NCI-H187 treated with DMSO at 0.1 percent for 48 hours (cell line): ENCODE measurements around the gene KCNJ1.

ENCODE experiments used
- DNase-seq: peaks from one replicate; lab custom pipeline; 2025; lab: John Stamatoyannopoulos, UW

The KCNJ1 gene

DNA sequence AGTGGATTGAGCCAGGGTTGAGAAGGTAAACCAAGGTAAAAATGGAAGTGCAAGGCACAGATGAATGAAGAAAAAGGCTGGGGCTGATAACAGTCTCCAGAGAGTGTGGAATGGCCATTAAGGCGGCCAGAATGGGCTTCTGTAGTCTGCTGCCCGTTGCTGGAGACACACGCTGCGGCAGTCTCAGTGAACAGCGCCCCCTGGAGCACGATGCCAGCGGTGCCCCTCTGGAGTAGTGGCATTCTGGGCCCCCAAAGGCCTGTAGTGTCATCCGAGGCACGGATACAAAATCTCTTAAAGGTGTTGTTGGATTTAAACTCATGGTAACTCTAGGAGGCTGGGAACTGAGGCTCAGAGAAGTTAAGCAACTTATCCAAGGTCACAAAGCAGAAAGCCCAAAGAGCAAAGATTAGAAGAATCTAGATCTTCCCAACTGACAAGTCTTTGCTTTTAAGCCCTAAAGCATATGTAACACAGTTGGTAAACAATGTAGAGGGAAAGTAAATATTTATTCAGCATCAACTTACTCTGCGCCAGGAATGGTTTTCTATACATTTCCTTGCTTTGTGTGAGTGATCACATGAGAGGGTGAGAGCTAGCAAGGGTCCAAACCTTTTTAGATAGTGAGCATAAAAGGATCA lies 18.2 kb downstream of the KCNJ1 start:
- no peak for DNase-seq

DNA sequence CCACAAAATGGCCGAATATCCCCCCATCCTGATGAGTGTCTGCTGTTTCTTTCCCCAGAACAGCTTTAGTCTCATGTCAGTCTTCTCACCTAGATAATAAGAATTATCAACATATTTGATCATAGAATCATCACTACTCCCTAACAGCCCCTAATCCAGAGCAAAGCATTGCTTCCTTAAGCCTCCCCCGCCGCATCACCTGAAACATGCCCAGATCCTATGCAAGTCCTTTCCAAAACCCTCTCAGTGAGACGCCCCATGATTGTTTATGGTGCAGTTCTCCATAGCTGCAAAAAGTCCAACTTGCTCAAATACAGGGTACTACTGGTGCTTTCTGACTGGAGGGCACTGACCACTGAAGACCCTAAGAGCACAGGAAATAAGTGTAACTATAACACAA lies 20.1 kb downstream of the KCNJ1 start:
- DNase-seq = no peak

DNA sequence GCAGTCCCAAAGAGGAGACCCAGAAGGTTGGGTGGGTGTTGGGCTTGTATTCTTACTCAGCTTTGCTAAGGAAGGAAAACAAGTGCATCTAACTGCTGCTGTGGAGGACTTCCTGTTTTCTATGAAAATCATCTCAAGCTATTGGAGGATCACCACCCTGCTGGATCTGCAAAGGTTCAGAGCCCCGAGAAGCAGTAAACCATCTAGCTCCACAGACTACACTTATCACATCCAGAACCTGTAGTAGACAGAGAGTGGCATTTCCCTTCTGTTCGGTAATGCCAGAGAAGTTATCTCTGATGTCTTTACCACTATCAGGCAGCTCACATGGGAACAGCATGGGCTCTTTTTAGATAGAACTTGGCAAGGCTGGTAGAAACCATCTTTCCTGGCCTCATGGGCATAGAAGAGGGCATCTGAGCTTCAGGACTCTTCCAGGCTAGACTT lies 21.7 kb downstream of the KCNJ1 start:
- no peak for DNase-seq

DNA sequence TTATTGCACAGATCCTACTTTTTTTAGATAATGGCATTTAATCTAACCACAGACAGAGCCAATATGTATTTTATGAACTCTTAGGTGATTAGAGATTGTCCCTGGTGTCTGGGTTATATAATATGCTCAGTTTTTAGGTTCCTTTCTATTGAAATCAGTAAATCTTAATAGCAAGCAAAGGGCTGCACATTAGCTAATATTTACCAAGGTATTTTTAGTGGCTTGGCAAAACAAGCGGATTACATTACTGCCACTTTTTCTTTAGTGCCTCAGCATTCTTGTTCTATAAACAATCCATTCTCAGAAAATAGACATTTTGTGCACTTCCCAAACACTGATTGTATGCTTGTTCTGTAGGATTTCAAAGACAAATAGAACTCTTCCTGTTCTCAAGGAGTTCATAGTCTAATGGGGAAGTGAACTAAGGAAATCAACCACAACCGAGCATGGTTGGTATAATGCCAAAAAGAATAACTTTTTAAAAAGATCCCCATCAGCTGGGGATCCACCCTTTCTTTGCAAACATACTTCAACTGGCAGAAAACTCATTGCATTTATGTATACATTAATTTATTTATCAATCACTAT lies 23.8 kb downstream of the KCNJ1 start:
- DNase-seq = no peak

DNA sequence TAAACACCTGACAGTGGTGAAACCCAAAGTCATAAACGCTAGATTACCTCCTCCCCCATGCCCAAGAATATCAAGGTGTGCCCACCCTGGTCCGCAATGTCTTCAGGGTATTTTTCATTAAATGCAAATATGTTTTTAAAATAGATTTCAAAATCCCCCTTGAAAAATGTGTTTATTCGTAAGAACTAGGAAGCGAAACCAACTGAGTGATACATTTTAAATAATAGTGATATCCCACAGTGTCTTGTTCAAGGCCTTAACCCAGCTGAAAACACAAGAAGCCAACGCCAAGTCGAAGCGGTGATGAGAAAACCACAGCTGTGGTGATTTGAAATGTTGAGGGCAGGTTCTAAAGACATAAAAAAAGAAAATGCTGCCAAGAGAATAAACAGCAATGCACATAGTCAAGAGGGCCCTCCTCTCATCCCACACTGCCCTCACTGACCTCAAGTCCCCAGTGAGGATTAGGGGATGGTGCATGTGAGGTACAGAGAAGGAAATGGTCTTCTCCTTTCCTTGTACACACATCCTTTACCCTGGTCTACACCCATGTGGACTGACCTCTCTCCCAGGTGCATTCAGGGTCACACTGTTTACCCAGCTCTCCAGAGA lies 25.5 kb downstream of the KCNJ1 start:
- no peak for DNase-seq

DNA sequence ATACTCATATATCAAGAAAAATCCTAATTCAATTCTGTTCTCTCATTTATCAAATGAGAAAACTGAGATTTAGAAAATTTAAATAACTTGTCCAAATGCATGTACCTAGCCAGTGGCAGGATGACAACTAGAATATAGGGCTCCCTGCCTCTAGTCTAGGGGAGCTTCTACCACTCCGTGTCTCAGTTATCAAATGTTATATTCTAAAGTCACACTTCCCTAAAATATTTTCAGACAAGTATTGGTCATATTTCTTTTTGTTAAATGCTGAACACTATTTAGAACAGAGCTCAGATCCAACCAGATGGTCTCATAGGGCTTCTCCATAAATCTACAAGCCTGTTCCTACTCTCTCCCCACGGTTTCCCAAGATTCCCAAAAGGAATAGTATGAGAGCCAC lies 26.3 kb downstream of the KCNJ1 start:
- DNase-seq = no peak

DNA sequence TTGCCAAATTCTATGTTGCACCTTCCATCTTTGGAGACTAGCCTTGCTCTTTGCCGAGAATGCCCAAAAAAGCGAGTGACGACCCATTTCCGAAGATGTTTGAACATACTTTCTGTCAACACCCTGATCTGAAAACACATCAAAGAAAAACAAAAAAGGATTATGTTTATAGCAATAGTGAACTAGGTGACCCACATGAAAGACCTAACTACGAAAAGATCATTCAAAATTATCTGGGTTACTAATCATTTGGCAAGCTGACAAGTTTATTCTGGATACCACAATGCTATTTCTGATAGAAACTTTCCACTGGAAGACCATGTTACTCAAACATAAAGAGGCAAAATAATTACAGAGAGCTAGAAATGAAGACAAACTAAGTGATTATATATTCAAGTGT lies 27.0 kb downstream of the KCNJ1 start:
- no peak for DNase-seq

DNA sequence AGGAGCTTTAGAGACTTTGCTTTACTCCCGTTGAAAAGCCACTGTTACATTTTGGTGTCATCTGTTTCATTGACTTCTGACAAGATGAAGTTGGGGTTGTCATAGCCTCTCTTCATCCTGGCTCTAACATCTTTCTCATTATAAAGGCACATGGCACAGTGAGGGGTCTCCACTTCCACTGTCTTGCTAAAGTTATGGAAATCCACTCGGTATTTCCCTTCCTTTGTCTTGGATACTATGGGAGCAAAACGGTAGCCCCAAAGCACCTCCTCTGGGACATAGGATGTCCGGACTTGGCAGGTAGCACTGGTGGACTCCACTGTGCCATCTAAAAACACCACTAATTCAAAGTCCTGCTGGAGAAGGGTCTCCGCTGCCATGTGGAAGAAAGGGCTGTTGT lies 28.0 kb downstream of the KCNJ1 start:
- DNase-seq = no peak

DNA sequence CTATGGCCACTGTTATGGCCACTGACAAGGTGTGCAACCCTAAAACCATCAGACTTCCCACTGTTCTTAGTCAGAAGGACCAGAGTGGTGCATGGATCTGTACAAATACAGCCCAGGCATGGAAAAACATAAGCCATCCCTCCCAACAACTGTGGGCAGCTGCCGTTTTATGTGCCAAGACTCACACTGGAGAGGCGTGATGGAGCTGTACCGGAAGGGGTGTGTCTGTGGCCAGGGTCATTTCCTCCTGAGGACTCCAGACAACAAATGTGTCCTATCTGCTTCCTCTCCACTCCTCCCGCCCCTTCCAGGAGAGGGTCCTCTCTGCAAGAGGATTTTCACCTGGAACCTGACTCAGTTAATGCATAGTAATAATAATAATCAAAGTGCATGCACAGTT lies 29.5 kb downstream of the KCNJ1 start:
- no peak for DNase-seq

DNA sequence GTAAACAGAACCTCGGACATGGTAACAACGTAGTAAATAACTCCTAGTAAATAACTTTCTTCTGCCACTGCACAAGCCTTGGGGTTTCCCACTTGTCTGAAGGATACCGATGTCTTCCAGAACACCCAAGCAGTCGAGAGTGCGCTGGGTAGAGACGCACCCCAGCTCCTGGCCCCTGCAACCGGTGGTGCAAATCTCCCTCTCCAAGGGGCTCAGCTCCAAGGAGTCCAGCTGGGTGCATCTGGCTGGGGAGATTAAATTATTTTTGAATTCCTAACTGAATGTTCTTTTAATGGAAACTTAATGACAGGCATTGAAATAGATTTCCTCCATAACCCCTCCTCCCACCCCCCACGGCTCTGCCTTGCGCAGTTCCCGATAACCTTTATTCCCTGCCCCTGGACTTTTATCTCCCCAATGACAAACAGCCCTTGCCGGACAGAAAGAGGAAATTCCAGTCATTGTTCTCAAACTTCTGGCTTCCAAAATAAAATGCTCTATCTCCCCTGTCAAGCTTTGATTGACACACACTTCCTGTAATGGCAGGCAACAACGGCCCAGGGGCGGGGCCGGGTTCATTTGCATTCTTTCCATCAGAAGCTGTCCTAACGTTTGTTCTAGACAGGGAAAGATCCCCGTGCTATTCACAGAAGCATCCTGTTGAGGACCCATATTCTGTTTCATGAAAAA lies 31.2 kb downstream of the KCNJ1 start:
- DNase-seq = no peak

DNA sequence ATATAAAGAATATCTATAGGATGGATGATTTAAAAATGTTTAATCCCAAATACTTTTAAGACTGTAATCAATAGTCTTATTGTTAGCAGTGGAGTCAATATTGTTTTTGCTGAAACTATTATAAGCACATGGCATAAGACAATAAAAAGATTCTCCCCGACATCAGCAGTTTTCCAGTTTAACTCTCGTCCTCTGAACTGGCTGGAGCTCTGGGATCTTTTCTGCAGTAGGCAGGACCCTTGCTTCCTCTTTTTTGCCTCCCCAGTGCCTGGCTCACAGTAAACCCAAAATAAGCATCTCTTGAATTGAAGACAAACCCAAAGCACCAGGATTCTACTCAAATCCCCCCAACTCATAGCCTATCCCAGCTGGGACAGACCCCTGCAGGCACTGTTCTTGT lies 32.9 kb downstream of the KCNJ1 start:
- DNase-seq = no peak

DNA sequence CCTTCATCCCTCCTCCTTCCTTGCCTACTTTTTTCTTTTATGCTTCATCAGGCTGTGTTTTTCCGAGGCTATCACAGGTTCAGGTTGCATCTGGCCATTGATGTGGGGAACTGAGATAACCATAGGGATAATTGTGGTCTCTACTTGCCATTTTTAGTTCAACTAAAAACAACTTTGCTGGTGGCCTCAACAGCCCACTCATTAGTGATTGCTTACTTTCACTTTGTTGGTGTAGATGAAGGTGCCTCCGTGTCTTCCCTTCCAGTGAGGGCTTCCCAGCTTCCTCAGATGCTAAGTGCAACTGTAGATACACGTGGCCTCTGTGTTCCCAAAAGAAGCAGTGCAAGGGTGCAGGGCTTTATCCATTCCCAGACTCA lies 35.0 kb downstream of the KCNJ1 start:
- no peak for DNase-seq

DNA sequence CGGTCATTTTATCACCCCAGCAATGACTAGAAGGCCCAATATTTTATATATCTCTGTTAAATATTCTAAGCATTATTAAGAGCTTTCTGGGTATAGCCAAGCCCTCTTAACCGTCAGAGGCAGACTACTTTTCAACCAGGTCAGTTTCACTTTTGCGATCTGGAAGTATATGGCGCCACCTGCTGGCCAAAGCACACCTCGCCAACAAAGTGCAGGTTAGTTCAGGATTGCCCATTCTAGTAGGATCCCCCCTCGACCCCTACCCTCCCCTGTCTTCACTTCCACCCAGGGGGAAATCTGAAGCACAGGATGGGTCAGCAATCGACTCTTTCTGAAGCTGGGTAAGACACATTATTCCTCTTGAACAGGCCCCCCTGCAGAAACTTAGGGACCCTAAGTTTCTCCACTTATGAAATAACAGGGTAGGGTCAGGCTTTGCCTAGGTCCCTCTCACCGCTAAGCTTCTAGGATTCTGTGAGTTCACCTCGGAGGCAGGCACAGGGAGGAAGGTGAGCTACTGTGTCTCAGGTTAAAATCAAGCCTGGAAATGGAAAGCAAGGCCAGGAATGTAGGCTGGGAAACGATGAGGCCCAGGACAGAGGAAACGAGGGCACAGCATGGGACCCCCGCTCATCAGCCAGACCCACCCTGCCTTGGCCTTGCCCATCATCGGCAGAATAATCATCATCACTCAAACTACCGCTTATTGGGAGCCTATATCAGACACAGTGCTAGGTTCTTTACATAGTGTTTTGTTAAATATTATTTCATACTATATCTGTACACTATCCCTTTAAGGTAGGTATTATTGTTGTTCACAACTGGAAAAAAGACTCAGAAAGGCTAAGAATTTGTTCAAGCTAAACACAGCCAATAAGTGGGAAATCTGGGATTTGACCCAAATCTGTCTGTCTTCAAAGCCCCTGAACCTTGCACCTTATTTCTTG lies 35.6 kb downstream of the KCNJ1 start:
- DNase-seq = no peak

DNA sequence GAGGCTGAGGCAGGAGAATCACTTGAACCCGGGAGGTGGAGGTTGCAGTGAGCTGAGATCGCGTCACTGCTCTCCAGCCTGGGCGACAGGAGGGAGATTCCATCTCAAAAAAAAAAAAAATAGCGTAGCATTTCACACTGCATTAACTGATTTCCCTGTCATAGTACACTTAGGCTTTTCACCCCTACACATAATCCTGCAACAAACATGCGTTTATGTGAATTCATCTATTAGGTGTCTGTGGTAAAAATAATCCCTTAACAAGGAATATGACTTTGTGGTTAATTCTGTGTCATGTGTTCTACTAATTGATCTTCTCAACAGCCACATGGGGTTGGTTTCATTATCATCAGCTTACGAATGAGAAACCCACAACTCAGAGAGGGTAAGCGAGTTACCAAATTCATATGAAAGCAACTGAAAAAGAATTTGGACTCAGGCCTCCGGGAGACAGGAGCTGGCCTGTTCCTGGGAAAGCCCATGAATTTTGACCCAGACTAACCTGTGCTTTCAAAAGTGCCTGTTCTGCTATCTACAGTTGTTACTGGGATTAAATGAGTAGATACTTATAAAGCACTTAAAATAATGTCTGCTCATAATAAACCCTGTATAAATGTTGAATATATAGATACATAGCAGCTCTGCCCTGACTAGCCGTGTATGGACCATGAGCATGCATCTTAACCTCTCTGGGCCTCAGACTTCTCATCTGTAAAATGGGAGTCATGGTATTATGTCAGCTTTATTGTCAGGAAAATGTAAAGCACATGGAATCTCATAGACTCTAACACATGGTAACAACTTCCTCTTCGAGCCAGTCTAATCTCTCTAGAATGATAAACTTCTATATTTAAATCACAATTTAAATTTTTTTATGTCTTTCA lies 36.6 kb downstream of the KCNJ1 start:
- DNase-seq = no peak

DNA sequence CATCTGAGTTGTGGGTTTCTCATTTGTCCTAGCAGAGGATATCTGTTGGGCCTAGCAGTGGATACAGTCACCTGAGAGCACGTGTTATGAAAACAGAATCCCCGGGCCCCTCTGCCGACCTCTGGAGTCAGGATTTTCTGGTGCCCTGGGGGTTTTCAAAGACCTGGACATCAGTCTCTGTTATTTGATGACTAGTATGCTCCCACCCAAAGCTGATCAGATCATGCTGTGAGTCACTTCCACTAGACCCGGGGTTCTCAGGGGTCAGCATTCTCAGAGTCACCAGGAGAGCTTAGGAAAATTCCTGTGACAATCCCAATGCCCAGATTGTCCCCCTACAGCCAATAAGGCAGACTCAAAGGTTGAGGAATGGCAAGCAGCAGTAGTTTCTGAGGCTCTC lies 38.7 kb downstream of the KCNJ1 start:
- no peak for DNase-seq

DNA sequence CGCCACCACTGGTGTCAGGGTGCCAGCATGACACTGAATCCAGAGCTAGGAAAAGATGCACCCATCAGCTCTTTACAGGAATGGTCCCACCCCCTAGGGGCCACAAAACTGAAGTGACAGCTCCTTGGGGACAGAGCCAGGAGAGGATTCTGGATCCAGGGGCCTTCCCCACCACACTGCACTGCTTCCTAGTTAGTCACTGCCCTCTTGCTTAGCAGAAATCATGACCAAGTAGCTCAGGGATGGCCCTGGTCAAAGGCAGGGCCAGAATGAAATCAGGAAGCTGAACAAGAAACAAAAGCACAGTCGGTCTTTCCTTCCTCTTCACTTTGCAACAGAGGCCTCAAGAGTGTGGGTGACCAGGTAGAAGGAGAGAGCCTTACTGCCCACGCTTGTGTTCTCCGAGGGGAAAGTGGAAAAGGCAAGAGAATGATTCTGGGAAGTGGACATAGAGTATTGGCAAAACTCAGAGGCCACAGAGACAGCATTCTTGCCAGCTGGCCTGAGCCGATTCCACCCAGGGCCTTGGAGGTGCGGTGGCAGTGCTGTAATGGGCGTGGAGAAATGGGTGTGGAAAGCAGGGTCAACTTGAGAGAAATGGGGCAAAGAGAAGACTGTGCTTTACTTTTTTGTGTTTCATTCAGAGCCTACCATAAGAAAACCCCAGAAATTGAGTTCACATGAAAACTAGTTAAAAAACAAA lies 39.8 kb downstream of the KCNJ1 start:
- no peak for DNase-seq

DNA sequence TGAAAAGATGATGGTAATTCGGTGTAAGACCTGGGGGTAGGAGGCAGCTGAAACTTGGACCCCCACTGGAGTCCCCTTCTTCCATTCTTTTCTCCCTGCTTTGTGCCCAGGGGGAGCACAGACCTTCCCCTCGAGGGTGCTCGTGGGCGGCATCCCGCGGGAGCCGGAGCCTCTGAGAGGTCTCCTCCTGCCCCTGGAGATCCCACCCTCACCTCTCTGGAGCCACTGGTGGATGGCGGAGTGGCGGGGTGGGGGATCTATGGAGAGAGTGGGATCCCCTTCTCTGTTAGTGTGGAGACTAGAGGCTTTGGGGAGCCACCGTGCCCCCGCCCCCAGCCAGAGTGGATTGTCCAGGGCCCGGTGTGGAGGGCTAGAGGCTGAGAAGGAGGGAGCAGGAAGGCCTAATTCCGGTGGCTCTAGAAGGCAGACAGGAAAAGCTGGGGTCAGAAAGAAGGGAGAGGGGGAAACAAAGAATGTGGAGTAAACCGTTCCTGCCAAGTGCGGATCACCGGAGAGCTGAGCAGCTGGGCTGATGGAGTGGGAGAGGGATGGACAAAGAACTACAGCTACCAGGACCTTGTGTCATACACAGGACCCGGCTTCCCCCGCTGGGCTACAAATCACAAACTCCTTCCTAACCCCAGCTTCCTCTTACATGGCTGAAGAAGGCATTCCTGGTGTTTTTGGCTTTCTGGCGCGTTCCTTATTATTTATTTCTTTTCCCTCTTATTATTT lies 41.9 kb downstream of the KCNJ1 start:
- no peak for DNase-seq

DNA sequence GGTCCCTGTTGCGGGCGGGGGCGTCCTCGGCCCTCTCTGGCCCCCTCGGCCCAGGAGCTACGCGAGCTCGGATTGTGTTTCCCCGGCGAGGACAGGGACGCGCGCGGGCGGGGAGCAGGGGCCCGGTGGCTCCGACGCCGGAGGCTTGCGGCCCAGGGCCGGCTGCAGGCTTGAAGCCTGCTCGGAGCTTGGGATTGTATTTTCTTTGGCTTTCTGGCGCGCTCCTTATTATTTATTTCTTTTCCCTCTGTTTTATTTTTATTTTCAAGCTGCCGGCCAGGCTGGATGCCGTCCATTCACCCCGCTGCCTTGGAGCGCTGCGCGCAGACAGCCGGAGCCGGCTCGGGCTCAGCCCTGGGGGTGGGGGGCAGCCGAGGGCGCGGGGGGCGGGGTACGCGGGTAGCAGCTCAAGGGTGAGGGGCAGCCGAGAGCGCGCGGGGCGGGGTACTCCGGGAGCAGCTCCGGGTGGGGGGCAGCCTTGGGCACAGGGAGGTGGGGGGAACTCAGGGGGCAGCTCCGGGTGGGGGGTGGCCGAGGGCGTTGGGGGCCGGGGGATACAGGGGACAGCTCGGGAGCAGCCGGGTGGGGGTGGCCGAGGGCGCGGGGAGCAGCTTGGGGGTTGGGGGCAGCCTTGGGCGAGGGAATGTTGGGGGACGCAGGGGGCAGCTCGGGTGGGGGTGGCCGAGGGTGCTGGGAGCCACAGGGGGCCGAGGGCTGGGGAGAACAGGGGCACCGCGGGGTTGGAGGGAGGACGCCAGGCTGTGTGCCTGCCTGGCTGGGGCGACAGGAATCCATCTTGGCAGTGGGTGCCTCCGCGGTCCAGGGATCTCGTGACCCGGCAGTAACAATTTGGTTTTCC lies 42.7 kb downstream of the KCNJ1 start:
- DNase-seq = no peak

DNA sequence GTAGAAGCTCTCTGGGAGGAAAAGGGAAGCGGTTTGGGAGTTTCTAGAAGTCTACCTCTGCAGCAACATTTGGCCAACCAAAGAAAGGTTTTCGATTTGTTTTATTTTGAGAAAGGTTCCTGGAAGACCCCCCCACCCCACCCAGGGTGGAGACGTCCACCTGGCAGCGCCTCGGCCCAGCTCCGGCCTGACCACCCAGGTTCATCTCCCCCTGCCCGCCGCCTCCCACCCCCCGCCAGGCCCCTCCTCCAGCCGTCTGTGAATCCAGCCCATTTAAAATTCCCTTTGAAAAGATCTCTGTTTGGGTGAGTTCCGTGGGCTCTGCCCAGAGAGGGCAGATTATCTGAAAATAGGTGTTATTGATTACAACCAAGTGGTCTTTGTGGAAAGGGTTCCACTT lies 43.3 kb downstream of the KCNJ1 start:
- DNase-seq = no peak
